GM21526 (cell line): ENCODE data around the gene SYNM.
"Not testable (repeated sequence)": the region's sequence is repeated elsewhere in the genome, so short reads cannot be mapped to it uniquely, and the experiment has no call there.

Experiments
- ATAC-seq: cut with Tn5 transposase; IDR thresholded peaks from one replicate; pipeline ENCODE4 v1.9.1; 2021; ENCODE audit warnings: moderate library complexity; ENCODE audit not compliant: unreplicated experiment, low FRiP score

The SYNM gene, protein sequence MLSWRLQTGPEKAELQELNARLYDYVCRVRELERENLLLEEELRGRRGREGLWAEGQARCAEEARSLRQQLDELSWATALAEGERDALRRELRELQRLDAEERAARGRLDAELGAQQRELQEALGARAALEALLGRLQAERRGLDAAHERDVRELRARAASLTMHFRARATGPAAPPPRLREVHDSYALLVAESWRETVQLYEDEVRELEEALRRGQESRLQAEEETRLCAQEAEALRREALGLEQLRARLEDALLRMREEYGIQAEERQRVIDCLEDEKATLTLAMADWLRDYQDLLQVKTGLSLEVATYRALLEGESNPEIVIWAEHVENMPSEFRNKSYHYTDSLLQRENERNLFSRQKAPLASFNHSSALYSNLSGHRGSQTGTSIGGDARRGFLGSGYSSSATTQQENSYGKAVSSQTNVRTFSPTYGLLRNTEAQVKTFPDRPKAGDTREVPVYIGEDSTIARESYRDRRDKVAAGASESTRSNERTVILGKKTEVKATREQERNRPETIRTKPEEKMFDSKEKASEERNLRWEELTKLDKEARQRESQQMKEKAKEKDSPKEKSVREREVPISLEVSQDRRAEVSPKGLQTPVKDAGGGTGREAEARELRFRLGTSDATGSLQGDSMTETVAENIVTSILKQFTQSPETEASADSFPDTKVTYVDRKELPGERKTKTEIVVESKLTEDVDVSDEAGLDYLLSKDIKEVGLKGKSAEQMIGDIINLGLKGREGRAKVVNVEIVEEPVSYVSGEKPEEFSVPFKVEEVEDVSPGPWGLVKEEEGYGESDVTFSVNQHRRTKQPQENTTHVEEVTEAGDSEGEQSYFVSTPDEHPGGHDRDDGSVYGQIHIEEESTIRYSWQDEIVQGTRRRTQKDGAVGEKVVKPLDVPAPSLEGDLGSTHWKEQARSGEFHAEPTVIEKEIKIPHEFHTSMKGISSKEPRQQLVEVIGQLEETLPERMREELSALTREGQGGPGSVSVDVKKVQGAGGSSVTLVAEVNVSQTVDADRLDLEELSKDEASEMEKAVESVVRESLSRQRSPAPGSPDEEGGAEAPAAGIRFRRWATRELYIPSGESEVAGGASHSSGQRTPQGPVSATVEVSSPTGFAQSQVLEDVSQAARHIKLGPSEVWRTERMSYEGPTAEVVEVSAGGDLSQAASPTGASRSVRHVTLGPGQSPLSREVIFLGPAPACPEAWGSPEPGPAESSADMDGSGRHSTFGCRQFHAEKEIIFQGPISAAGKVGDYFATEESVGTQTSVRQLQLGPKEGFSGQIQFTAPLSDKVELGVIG (N-terminal part only)

DNA sequence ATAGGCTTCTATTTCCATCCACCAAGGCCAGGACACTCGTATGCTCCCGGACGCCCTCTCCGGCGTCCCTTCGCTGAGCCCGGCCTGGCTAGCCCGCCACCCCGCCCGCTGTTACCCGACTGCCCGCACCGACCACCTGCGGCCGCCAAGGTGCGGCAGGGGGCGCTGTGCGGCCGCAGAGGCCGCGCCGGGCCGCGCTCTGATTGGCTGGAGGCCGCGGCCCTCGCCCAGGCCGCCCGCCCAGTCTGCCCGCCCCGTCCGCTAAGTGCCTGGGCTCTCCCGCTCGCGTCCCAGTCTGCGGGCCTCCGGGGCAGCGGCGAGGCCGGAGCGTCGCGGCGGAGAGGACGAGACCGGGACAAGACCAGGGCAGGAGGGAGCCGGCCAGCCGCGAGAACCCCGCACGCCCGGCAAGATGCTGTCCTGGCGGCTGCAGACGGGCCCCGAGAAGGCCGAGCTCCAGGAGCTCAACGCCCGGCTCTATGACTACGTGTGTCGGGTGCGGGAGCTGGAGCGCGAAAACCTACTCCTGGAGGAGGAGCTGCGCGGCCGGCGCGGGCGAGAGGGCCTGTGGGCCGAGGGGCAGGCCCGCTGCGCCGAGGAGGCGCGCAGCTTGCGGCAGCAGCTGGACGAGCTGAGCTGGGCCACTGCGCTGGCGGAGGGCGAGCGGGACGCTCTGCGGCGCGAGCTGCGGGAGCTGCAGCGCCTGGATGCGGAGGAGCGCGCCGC, at the start of gene SYNM:
Gene SYNM (plus strand): TSS at position 293 of the 726 bp plus-strand sequence. CDS start 120 bp downstream, at position 413.
- ATAC-seq, result peak; percentile 61

DNA sequence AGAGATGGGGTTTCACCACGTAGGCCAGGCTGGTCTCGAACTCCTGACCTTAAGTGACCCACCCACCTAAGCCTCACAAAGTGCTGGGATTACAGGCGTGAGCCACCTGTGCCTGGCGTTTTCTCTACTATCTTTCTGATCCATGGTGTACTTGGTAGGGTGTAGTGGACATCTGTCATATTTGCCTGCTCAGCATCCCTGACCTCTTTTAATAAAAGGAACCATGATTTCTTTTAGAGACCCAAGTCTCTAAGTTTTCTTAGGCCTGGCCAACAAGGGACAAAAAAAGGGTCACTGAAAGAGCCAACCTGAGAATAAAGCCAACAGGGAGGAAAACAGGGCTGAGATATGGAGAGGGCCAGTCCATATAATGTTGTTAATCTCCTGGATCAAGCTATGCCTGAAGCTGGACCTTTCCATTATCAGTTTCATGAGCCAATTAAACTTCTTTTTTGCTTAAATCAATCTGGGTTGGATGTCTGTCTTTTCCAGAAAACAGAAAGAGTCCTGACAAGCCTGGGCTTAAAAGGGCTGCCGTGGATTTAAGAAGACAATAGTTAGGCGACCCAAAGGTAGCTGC, 49.2 kb upstream of the SYNM start:
- no peak for ATAC-seq

DNA sequence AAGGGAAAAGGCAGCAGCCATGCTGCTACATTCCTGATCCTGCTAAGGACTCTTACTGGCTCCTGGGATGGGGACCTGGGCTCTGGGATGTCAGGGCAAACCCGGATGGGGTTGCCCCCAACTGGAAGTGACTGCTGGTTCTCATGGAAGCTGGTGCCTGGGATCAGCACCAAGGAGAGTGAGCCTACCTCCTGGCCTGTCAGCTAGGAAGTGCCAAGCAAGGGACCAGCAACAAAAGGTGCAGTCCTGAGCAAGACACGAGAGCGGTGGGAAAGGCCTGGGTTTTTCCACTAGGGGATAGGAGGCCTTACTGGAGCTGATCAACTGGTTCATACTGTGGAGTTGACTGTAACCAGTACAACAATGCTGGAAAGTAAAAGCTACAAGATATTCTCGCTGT, 47.9 kb upstream of the SYNM start:
- ATAC-seq, result no peak

DNA sequence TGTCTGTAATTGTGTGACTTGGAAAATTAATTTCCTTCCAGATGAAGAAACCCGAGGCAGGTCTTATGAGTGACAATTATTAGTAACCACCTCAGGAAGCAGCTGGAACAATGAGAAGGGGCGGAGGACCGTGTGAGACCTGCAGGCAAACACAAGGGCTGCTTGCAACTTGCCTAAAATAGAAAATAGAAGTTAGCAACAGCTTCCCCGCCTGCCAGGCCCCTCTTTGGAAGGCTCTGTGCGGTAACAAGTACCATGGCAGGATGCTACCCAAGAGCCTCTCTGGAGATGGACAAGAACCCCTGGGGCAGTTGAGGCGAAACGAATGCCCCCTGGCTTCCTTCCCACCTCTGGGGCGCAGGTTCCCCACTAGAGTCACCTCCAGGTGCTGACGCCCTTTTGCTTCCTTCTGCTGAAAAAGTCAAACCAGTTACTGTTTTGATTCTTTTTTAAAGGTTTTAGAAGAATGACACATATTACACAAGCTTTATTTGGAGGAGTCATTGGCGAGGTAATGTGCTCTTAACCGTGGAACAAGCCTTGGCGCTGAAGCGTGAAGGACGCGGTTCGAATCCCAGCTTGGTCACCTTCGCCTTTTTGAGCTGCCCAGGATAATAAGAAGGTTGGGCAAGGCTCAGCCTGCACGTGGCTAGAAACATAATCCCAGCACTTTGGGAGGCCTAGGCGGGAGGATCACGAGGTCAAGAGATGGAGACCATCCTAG, 47.0 kb upstream of the SYNM start:
- no peak for ATAC-seq

DNA sequence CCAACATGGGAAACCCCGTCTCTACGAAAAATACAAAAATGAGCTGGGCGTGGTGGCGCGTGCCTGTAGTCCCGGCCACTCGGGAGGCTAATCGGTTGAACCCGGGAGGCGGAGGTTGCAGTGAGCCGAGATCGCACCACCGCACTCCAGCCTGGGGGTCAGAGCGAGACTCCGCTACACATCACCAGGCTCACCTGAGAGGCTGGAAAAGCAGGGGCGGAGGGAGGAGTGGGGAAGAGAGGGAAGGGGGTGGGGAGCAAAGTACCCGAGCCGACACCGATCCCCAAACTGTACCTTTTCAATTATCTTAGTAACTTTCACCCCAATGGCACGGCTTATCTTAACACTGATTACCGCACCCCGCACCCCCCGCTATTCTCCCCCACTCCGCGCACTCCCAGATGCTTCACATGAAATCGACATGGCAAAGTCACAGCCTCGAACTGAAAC, 46.4 kb upstream of the SYNM start:
- ATAC-seq, result no peak

DNA sequence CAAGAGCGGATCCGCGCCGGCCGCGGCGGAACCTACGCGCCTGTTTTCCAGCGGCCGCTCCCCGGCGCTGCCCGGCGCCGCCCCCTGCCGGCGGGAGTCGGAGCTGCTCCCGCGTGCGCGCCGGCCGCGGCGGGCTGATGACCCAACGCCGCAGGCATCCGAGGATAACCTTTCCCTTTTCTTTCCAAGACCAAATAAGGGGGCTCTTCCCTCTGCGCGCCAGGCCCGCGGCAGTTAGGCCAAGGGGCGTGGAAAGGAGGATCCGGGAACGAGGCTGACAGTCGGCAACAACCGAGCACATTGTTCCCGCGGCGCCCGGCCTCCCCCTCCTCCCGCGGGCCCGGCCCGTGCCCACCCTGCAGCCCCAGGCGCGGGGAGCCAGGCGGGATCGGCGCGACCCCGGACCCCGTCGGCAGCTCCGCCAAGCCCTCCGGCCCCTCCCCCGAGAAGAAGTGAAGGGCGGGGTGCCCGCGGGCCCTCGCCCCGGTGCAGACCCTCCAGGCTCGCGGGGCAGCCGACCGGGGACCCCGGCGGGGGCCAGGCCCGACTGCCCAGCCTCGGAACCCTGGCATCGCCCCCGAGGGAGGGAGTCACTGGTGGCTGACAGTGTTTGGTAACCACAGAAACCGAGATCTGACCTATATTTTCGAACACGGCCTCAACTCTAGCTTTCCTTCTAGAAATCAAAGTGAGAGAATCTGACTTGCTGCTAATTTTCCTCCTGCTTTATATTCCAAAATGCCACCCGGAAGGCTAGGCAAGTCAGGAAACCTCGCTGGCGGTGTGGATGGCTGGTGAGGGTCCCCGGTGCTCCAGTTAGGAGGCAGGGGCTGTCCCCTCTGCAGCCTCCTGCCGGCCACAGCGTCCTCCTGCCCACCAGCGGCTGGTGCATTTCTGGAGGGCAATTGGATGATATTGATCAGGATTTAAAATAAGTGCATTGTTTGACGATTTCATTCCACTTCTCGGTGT, 45.6 kb upstream of the SYNM start:
- peak; percentile 87 for ATAC-seq

DNA sequence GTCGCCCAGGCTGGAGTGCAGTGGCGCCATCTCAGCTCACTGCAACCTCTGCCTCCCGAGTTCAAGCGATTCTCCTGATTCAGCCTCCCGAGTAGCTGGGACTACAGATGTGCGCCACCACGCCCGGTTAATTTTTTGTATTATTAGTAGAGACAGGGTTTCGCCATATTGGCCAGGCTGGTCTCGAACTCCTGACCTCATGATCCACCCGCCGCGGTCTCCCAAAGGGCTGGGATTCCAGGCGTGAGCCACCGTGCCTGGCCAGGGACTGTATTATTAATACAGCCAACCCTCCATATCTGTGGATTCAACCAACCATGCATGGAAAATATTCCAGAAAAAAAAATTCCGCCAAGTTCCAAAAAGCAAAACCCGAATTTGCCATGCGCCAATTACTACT, 44.7 kb upstream of the SYNM start:
- not testable (repeated sequence) for ATAC-seq

DNA sequence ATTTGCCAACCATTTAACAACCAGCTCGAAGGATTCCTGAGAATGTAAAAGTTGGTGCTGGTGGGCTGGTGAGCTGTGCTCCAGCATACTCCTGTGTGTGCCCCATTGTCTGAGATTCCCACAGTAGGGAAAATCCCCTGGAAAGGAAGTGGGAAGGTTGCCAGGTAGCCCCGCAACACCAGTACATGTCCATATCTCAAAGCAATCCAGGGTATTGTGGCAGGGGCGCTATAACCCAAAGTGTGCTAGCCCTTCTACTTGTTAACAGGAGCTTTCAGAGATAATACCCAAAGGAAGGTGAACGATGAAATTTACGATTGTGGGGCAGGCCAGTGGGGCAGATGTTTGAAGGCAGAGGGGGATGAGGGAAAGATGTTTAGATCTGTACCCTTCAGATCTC, 42.7 kb upstream of the SYNM start:
- ATAC-seq, result no peak

DNA sequence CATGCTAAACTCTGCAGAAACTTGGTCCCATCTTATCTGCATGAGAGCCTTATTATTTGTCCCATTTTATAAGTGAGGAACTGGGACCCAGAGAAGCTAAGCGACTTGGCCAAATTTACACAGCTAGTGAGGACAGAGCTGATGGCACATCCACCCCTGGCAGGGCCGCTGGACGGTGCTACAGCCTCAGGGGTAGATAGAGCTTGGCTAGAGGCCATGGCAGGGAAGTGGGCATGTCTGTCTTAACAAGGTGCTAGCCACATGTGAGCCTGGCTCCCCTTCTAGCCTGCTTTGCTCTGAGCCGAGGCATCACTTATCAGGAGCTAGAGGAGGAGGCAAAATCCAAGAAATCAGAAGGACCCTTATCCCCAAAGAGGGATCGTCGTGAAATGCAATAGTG, 36.7 kb upstream of the SYNM start:
- no peak for ATAC-seq

DNA sequence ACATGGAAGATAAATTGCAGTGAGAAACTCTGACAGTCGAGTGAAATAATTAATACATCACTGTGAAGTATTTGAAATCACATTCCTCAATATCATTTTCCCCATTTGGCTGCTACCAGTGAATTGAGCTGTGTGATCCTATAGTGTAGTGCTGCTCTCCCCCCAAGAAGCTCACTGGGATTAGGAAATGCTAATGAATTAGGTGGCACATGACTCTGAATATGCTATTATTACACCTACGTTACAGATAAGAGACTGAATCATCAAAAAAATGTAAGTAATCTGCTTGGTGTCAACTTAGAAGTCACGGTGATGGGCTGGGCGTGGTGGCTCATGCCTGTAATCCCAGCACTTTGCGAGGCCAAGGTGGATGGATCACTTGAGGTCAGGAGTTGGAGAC, 34.7 kb upstream of the SYNM start:
- ATAC-seq, result no peak

DNA sequence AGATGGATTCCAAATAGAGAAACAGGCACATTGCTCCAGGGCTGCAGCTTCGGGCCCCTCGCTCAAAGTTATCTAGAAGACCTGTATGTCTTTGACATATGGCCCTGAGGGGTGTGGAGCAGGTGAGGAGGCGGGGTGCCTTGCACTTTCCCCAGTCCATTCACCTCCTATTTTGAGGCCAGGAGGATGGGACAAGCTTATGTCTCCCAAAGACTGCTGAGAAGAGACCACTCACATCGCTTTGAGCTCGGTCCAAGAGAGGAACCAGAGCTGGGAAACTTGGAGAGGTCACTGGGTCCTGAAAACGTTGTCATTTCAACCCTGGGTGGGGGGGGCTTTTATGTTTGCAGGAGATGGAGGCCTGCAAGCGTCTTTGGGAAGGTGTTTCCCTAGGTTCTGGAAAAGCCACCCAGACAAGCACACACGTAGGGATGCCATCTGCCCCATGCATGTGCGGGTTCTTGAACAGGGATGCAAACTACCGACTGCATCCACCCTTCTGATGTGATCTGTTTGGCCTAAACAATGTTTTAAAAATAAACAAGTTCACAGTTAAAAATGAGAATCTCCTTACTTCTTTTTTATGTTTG, 33.7 kb upstream of the SYNM start:
- ATAC-seq, result no peak

DNA sequence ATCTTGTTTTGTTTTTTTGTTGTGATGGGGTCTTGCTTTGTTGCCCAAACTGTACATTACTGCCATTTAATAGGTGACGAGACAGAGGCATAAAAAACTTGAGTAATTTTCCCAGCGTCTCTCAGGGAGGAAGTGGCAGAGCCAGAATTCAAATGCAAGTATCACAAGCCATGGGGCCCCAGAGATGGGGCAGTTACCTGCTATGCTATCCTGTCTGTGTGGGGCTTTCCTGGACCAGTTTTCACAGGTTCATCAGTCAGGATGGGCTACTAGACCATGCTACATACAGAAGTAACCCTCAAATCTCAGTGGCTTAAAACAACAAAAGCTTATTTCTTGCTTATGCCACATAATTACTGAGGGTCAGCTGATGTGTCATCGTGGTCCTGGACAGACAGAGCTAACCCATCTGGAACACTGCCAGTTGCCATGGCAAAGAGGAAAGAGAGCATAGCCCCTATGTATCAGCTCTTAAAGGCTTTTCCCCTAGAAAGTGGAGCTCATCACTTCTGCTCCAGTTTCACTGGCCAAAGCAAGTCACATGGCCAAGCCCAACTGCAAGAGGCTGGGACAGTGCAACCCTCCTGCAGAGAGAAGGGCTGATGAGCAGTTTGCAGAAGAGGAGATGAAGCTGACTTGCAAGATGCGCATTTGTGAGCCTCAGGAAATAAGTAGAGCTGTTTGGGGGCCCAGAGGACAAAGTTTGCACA, 31.7 kb upstream of the SYNM start:
- no peak for ATAC-seq

DNA sequence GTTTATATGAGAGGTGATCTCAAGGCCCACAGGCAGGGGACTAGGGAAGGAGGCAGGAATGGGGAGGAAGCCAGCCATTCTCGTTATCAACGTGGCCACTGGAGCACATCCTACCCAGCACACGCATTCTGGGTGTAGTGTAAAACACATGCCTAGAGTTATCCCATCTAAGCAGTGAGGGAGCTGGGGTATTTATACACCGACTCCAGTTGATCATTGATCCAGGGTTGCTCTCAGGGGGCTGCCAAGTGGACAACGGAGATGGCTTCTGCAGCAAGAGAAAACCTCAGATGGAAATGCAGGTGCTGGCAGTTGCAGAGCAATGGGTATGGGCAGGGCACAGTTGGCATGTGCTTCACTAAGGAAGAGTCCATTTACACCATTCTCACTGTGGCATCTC, 30.4 kb upstream of the SYNM start:
- no peak for ATAC-seq

DNA sequence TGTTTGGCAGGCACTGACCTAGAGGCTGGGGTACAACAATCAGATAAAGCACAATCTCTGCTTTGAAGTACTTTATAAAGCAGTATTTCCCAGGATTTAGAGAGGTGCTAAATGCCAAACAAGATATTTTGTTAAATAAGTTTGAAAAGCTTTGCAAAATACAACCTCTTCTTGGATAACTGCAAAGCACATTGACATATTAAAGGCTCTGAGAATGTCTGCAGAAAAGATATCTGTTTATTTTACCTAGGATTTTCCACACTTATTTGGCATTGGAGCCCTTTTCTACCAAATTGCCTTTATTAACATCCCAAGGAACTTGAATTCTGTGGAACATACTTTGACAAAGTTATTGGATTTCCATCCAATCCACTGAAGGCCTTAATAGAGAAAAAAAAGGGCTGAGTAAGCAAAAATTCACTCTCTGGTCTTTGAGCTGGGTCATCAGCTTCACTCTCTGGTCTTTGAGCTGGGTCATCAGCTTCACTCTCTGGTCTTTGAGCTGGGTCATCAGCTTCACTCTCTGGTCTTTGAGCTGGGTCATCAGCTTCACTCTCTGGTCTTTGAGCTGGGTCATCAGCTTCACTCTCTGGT, 29.7 kb upstream of the SYNM start:
- not testable (repeated sequence) for ATAC-seq

DNA sequence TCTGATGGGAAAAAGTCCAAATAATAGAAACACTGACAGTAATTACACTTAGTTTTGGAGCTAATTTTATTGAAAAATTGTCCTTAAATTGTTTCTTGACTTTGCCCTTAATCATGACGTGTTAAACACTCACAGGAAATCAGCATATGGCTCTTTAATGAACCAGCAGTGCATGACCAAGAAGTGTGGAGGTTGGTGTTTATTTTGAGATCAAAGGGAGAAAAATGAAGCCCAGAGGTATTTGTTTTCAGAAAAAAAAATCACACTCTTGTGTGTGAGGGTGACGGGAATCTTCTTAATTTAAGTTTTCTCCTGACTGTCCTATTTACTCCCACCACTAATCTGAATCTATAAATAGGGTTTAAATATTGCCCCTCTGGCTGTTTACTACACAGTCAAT, 28.8 kb upstream of the SYNM start:
- ATAC-seq, result peak; percentile 8

DNA sequence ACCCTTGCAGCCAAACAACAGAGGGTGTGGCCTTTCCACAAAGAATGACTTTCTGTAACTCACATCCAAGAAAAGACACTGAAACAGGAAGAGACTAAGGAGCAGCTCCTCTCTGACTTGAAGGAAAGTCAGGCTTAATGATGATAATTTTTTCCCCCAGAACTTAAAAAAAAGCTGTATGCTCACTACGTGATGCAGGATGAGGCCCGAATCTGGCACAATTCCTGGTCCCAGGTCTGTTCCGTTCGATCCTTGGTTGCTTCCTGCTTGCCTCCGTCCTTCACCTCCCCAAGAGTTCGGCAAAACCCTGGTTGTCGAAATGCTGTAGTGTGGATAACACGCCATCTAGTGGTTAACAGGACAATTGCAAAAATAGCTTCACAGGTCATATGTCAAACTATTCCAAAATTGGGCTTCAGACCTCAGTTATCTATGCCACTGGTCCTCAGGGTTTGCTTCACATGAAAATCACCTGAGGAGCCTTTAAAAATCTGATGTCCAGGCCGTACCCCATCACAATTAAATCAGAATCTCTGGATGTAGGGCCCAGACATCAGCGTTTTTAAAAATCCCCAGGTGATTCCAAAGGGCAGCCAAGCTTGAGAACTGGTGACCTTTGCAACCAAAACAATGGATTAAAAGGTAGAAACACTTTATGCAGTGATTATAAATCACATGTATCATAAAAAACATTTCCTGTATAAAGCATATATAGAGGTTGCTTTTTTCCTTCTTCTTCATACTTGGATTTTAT, 28.1 kb upstream of the SYNM start:
- peak; percentile 87 for ATAC-seq
